ENCODE data around the gene C19orf12. TPM values are rescaled to one million over a fixed set of nuclear protein-coding genes. Genes with fewer than 3 reads are reported as not detected.
A peak's percentile ranks its signal among the peaks of the same experiment; 100 is the strongest.

The C19orf12 gene
- total and polyA plus RNA-seq, 2 of the 13 experiments (the other 11 are each of a cell fraction or from before 2014, with no cell fraction given), result 17.7 to 34.4 TPM

DNA sequence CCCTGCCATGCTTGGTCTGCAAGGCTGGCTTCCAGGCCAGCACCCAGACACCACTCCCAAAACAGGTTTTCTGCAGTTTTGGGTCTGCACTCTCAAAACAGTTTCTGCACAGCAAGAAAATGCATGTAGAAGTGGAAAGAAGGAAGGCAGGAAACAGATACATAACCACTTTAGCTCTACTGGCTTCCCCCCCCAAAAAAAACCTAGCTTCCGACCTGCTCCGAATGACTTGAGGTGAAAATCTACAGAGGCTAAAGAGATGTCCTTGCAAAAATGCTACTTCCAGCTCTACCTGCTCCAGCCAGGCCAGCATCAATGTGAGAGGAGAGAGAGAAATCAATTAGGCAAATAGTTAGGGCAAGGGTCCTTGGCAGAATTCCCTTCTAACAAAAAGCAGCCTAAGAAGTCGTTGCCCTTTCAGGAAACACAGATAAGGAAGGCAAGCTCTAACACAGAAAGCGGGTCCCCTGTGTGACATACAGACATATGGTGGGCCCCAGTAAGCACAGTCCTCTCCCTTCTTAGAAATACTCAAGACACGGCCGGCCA, 3.4 kb downstream of the C19orf12 start:
- Histone ChIP-seq H3K9ac (ENCODE audit: insufficient read depth, low read depth, low read length) (no peak overlapping the region), H3K27ac (ENCODE audit: extremely low read length, insufficient read depth, low read length) (peak overlapping the region; percentile 34), H3K36me3 (replicated peaks in 1 of 2; ENCODE audit: control insufficient read depth in 1 of 2, insufficient read depth in 2 of 2, low read length in 2 of 2) (peaks cover 1 to 6% of the 10 kb centered on the region in 2 experiments; a peak in 2 of 5 replicates), H2AFZ (ENCODE audit: low read length) (no peak overlapping the region), H3K9me3 (ENCODE audit: low read length) (no peaks in the 10 kb centered on the region), H3K4me1 (ENCODE audit: insufficient read depth, low read length) (peaks cover 84% of the 10 kb centered on the region), H4K20me1 (ENCODE audit: insufficient read depth, low read length) (no peaks in the 10 kb centered on the region), H3K79me2 (ENCODE audit: insufficient read depth, low read length) (peaks cover 9% of the 10 kb centered on the region), H3K4me3 (replicated peaks in 1 of 3; ENCODE audit: insufficient read depth in 1 of 3, low read depth in 2 of 3, low read length in 3 of 3) (no peak overlapping the region), H3K4me2 (ENCODE audit: low read depth, low read length) (no peak overlapping the region), H3K27me3 (ENCODE audit: control insufficient read depth in 1 of 2, insufficient read depth in 2 of 2, low read length in 2 of 2) (no peaks in the 10 kb centered on the region; a peak in 1 of 5 replicates)
- DNase-seq (ENCODE audit: low spot score) (no peak), ATAC-seq (no peak), FAIRE-seq (no peak)
- CTCF ChIA-PET (ENCODE audit: low intra/inter-chr PET ratio, low total read pairs), result no interaction called here
- intact Hi-C loops (cut with micrococcal nuclease; ENCODE audit: unreplicated experiment) (no loop called here), in situ Hi-C loops (cut with HindIII; ENCODE audit: extremely low pct_ligation_motif_present, low pct_unique_long_range_greater_than_20kb) (no loop called here)
- WGBS (ENCODE audit: low lambda C conversion rate), result 71% methylated on average over 6 of the region's 6 CpGs
- POLR2A ChIA-PET, result interaction anchor here (1.5 kb wide), 1 partner anchor 46 kb away, joined by 5 read pairs; the partner anchor contains the start of gene PLEKHF1
- TF ChIP-seq BORCS8-MEF2B (CRISPR knock-in tag; IDR thresholded peaks at IDR 0.05) (no peak), ZNF337 (CRISPR knock-in tag; IDR thresholded peaks at IDR 0.05; ENCODE audit: borderline replicate concordance, low read depth) (no peak), MEF2D (CRISPR knock-in tag; IDR thresholded peaks at IDR 0.05) (no peak), AHR (CRISPR knock-in tag; IDR thresholded peaks at IDR 0.05) (no peak), GZF1 (CRISPR knock-in tag; IDR thresholded peaks at IDR 0.05) (no peak), SP1 (IDR thresholded peaks at IDR 0.05) (no peak), SP1 (CRISPR knock-in tag; IDR thresholded peaks at IDR 0.05) (no peak), GTF2F1 (IDR thresholded peaks at IDR 0.05; ENCODE audit: low read length) (no peak)
- TF ChIP-seq, protein P1, sequence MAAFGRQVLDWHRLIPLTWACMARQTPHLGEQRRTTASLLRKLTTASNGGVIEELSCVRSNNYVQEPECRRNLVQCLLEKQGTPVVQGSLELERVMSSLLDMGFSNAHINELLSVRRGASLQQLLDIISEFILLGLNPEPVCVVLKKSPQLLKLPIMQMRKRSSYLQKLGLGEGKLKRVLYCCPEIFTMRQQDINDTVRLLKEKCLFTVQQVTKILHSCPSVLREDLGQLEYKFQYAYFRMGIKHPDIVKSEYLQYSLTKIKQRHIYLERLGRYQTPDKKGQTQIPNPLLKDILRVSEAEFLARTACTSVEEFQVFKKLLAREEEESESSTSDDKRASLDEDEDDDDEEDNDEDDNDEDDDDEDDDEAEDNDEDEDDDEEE (CRISPR knock-in tag; IDR thresholded peaks at IDR 0.05), result no peak
- TF ChIP-seq, protein P2, sequence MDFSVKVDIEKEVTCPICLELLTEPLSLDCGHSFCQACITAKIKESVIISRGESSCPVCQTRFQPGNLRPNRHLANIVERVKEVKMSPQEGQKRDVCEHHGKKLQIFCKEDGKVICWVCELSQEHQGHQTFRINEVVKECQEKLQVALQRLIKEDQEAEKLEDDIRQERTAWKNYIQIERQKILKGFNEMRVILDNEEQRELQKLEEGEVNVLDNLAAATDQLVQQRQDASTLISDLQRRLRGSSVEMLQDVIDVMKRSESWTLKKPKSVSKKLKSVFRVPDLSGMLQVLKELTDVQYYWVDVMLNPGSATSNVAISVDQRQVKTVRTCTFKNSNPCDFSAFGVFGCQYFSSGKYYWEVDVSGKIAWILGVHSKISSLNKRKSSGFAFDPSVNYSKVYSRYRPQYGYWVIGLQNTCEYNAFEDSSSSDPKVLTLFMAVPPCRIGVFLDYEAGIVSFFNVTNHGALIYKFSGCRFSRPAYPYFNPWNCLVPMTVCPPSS (IDR thresholded peaks at IDR 0.05), result no peak
- no TSS peak for BruUV-seq (replicated peaks)
